ENCODE results near the gene SHB.

GRCh38 chr9:38061326-38061977 lies 7.6 kb downstream of the SHB start:
- TF ChIP-seq CTCF (IDR thresholded peaks at IDR 0.05 in 8 of 11, conservative IDR thresholded peaks at IDR 0.05 in 3 of 11), result no peak
- no peak for TF ChIP-seq POLR2A (IDR thresholded peaks at IDR 0.05)
- TF ChIP-seq POLR2AphosphoS5 (IDR thresholded peaks at IDR 0.05), result no peak
